ENCODE data around the gene MIEF2.

DNA sequence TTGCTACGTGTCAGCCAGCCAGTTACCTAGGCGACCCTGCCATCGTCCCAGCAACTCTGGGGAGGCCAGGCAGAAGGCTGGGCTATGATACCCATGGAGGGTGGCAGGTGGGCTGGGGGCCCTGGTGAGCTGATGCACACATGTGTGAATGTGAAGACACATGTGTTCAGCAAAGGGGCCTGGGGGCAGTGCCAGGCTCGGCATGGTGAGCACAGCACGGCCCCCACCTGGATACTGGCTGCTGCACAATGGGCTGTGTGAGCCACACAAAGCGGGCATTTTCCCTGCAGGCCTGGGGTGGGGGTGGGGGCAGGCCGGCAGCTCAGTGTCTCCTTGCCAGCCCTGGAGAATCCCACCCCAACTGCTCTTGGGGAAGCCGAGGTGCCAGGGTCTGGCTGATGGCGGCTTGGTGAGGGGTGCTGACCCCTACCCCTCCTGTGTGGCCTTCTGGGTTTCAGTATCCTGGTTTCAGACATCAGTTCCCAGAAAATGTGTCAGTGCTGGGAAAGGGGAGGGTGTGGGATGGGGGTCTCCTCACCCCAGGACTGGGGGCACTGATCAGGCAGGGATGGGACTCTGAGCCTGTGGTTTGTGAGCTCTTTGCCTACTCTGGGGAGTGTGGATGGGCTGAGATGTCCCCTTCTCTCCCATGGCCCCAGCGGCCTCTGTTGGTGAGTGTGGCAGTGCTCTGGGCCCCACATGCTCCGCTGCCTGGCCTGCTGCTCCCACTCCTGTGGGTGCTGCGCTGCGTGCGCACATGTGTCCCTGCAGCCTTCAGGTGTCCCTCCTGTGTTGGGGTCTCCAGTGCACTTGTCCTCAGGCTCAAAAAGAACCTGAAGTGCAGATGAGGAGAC is 29.9 kb upstream of the MIEF2 start:
- TF ChIP-seq EP300 (IDR thresholded peaks at IDR 0.05) (no peak), POLR2A (IDR thresholded peaks at IDR 0.05) (no peak)
- TF ChIP-seq, protein P1, sequence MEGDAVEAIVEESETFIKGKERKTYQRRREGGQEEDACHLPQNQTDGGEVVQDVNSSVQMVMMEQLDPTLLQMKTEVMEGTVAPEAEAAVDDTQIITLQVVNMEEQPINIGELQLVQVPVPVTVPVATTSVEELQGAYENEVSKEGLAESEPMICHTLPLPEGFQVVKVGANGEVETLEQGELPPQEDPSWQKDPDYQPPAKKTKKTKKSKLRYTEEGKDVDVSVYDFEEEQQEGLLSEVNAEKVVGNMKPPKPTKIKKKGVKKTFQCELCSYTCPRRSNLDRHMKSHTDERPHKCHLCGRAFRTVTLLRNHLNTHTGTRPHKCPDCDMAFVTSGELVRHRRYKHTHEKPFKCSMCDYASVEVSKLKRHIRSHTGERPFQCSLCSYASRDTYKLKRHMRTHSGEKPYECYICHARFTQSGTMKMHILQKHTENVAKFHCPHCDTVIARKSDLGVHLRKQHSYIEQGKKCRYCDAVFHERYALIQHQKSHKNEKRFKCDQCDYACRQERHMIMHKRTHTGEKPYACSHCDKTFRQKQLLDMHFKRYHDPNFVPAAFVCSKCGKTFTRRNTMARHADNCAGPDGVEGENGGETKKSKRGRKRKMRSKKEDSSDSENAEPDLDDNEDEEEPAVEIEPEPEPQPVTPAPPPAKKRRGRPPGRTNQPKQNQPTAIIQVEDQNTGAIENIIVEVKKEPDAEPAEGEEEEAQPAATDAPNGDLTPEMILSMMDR (IDR thresholded peaks at IDR 0.05) = no peak
